GM12878 (cell line): Measurements from ENCODE around the gene COBLL1.

ENCODE experiments used
- CBX3 ChIP-seq: fragments of 200-600 bp; sonication (generic); IDR thresholded peaks from 2 replicates; pipeline ENCODE4 v1.6.1; 2016; ENCODE audit warnings: low read depth, borderline replicate concordance
- ESRRA ChIP-seq: IDR thresholded peaks from 2 replicates; pipeline ENCODE4 v1.6.1; 2012; ENCODE audit warnings: mild to moderate bottlenecking, low read length, improper control_type of control experiment
- EZH2 ChIP-seq: IDR thresholded peaks from 2 replicates; pipeline ENCODE4 v1.6.1; 2012; ENCODE audit warnings: low read depth, mild to moderate bottlenecking, control low read depth, inconsistent platforms, low read length, borderline replicate concordance; ENCODE audit not compliant: control insufficient read depth
- JUND ChIP-seq: IDR thresholded peaks from 2 replicates; pipeline ENCODE4 v1.6.1; 2012; ENCODE audit warnings: low read depth, mild to moderate bottlenecking, low read length, improper control_type of control experiment, moderate library complexity
- POLR2A ChIP-seq: IDR thresholded peaks from 2 replicates; pipeline ENCODE4 v1.6.1; 2011; ENCODE audit warnings: low read depth, mild to moderate bottlenecking, low read length
- POLR2AphosphoS5 ChIP-seq: IDR thresholded peaks from 2 replicates; pipeline ENCODE4 v1.6.1; 2011; ENCODE audit warnings: mild to moderate bottlenecking, low read length, inconsistent platforms
- POU2F2 ChIP-seq: IDR thresholded peaks from 3 replicates; pipeline ENCODE4 v1.6.1; 2011; ENCODE audit warnings: low read depth, mild to moderate bottlenecking, low read length, borderline replicate concordance
- TF ChIP-seq, protein P1 (sequence below), 3 experiments: IDR thresholded peaks in 2 of 3; conservative IDR thresholded peaks in 1 of 3; 2 replicates each; pipeline ENCODE4 v1.5.1; 2011; ENCODE audit warnings: low read depth in 3 of 3, low read length in 3 of 3, mild to moderate bottlenecking in 3 of 3, control low read depth in 2 of 3, moderate library complexity in 2 of 3, inconsistent platforms in 1 of 3, mixed read lengths in 1 of 3; ENCODE audit not compliant: control insufficient read depth in 2 of 3, insufficient read depth in 1 of 3; ENCODE audit errors: extremely low read depth in 1 of 3
- TF ChIP-seq, protein P2 (sequence below): fragments of 450-650 bp; formaldehyde crosslinking; IDR thresholded peaks from 2 replicates; pipeline ENCODE4 v1.4.0; 2022; ENCODE audit warnings: mild to moderate bottlenecking, moderate library complexity
- TF ChIP-seq, protein P3 (sequence below): IDR thresholded peaks from 2 replicates; pipeline ENCODE4 v1.6.1; 2011; ENCODE audit warnings: low read depth, mild to moderate bottlenecking, low read length, moderate library complexity, borderline replicate concordance; ENCODE audit errors: extremely low read depth

DNA sequence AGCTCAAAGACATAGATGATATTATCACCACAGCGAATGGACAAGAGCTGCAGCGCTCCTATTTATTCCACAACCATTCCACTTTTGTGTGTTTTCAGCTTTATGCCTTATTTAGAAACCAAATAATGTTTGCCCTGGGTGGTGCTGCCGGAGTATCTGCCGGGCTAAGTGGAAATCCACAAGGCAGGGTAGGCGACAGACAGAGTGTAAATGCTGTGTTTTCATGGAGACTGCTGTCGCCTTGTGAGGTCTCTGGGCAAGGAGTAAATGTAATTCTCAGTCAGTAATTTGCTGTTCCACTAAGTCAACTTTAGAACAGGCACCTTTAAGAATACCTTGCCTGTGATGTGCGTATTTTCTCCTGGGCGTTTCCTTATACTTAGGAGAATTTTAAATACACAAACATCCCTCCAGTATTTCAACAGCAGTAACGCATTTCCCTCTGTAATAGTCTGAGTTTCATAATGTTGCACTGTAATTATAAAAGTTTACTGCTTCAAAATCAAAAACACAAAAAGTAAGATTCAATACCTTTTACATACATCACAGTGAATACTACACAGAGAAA lies 60.9 kb downstream of the COBLL1 start:
- TF ChIP-seq EZH2 (no peak), POU2F2 (no peak), CBX3 (no peak), JUND (no peak), ESRRA (no peak), POLR2A (no peak), POLR2AphosphoS5 (no peak)
- TF ChIP-seq, protein P1, sequence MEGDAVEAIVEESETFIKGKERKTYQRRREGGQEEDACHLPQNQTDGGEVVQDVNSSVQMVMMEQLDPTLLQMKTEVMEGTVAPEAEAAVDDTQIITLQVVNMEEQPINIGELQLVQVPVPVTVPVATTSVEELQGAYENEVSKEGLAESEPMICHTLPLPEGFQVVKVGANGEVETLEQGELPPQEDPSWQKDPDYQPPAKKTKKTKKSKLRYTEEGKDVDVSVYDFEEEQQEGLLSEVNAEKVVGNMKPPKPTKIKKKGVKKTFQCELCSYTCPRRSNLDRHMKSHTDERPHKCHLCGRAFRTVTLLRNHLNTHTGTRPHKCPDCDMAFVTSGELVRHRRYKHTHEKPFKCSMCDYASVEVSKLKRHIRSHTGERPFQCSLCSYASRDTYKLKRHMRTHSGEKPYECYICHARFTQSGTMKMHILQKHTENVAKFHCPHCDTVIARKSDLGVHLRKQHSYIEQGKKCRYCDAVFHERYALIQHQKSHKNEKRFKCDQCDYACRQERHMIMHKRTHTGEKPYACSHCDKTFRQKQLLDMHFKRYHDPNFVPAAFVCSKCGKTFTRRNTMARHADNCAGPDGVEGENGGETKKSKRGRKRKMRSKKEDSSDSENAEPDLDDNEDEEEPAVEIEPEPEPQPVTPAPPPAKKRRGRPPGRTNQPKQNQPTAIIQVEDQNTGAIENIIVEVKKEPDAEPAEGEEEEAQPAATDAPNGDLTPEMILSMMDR (IDR thresholded peaks at IDR 0.05 in 2 of 3, conservative IDR thresholded peaks at IDR 0.05 in 1 of 3; ENCODE audit: control insufficient read depth in 2 of 3, extremely low read depth in 1 of 3, insufficient read depth in 1 of 3, low read depth in 3 of 3, low read length in 3 of 3) = no peak
- TF ChIP-seq, protein P2, sequence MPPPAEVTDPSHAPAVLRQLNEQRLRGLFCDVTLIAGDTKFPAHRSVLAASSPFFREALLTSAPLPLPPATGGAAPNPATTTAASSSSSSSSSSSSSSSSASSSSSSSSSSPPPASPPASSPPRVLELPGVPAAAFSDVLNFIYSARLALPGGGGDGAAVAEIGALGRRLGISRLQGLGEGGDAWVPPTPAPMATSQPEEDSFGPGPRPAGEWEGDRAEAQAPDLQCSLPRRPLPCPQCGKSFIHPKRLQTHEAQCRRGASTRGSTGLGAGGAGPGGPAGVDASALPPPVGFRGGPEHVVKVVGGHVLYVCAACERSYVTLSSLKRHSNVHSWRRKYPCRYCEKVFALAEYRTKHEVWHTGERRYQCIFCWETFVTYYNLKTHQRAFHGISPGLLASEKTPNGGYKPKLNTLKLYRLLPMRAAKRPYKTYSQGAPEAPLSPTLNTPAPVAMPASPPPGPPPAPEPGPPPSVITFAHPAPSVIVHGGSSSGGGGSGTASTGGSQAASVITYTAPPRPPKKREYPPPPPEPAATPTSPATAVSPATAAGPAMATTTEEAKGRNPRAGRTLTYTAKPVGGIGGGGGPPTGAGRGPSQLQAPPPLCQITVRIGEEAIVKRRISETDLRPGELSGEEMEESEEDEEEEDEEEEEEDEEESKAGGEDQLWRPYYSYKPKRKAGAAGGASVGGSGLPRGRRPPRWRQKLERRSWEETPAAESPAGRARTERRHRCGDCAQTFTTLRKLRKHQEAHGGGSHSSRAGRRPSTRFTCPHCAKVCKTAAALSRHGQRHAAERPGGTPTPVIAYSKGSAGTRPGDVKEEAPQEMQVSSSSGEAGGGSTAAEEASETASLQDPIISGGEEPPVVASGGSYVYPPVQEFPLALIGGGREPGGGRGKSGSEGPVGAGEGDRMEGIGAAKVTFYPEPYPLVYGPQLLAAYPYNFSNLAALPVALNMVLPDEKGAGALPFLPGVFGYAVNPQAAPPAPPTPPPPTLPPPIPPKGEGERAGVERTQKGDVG (CRISPR knock-in tag) = no peak
- TF ChIP-seq, protein P3, sequence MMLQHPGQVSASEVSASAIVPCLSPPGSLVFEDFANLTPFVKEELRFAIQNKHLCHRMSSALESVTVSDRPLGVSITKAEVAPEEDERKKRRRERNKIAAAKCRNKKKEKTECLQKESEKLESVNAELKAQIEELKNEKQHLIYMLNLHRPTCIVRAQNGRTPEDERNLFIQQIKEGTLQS = no peak
